Trophoblast cell (in vitro differentiated cells and primary cell): ENCODE results near the gene PRR33.

Experiments used
- DNase-seq, 2 donors: peaks; one replicate each; pipeline ENCODE4 v3.0.0-alpha.2; 2016
- H2AFZ ChIP-seq: 2 replicates; pipeline ENCODE4 v1.6.1; 2013; ENCODE audit warnings: low read length, moderate library complexity, mild to moderate bottlenecking; ENCODE audit not compliant: insufficient read depth, poor library complexity
- H2AK5ac ChIP-seq: 2 replicates; pipeline ENCODE4 v1.6.1; 2013; ENCODE audit warnings: mild to moderate bottlenecking, low read length
- H2BK120ac ChIP-seq: 2 replicates; pipeline ENCODE4 v1.6.1; 2013; ENCODE audit warnings: low read length, mild to moderate bottlenecking, moderate library complexity; ENCODE audit not compliant: insufficient read depth, poor library complexity
- H2BK12ac ChIP-seq: 2 replicates; pipeline ENCODE4 v1.6.1; 2013; ENCODE audit warnings: mild to moderate bottlenecking, low read length, moderate library complexity
- H2BK5ac ChIP-seq: 2 replicates; pipeline ENCODE4 v1.6.1; 2013; ENCODE audit warnings: low read length, low read depth, moderate library complexity, mild to moderate bottlenecking; ENCODE audit not compliant: poor library complexity
- H3K14ac ChIP-seq: 2 replicates; pipeline ENCODE4 v1.6.1; 2013; ENCODE audit warnings: mild to moderate bottlenecking, low read length
- H3K18ac ChIP-seq: 2 replicates; pipeline ENCODE4 v1.6.1; 2013; ENCODE audit warnings: mild to moderate bottlenecking, low read length
- H3K23ac ChIP-seq: 2 replicates; pipeline ENCODE4 v1.6.1; 2013; ENCODE audit warnings: low read length
- H3K27ac ChIP-seq: 2 replicates; pipeline ENCODE4 v1.5.1; 2013; ENCODE audit warnings: low read depth, mild to moderate bottlenecking, inconsistent platforms, low read length, moderate library complexity
- H3K27me3 ChIP-seq: 2 replicates; pipeline ENCODE4 v1.6.1; 2013; ENCODE audit warnings: inconsistent platforms, mild to moderate bottlenecking, low read length, moderate library complexity; ENCODE audit not compliant: insufficient read depth
- H3K36me3 ChIP-seq, 2 experiments: 1 replicate in 1 of 2; 2 replicates in 1 of 2; pipeline ENCODE4 v1.6.1; 2013; ENCODE audit warnings: low read length in 2 of 2, mild to moderate bottlenecking in 2 of 2, moderate library complexity in 1 of 2; ENCODE audit not compliant: insufficient read depth in 2 of 2, control insufficient read depth in 1 of 2
- H3K4ac ChIP-seq: 2 replicates; pipeline ENCODE4 v1.6.1; 2013; ENCODE audit warnings: low read depth, mild to moderate bottlenecking, low read length, moderate library complexity
- H3K4me1 ChIP-seq, 2 experiments: 1 replicate in 1 of 2; 2 replicates in 1 of 2; pipeline ENCODE4 v1.6.1; 2013; ENCODE audit warnings: low read length in 2 of 2, mild to moderate bottlenecking in 2 of 2, moderate library complexity in 1 of 2; ENCODE audit not compliant: insufficient read depth in 2 of 2, control insufficient read depth in 1 of 2
- H3K4me2 ChIP-seq: 2 replicates; pipeline ENCODE4 v1.6.1; 2013; ENCODE audit warnings: inconsistent platforms, mild to moderate bottlenecking, low read length, moderate library complexity
- H3K4me3 ChIP-seq: 2 replicates; pipeline ENCODE4 v1.5.1; 2013; ENCODE audit warnings: mild to moderate bottlenecking, low read depth, low read length, inconsistent platforms
- H3K79me1 ChIP-seq: one replicate; pipeline ENCODE4 v1.6.1; 2013; ENCODE audit warnings: low read length
- H3K79me2 ChIP-seq: 2 replicates; pipeline ENCODE4 v1.6.1; 2013; ENCODE audit warnings: low read length, mild to moderate bottlenecking; ENCODE audit not compliant: control insufficient read depth, insufficient read depth, poor library complexity
- H3K9ac ChIP-seq: 2 replicates; pipeline ENCODE4 v1.6.1; 2013; ENCODE audit warnings: mild to moderate bottlenecking, low read length
- H3K9me3 ChIP-seq: 2 replicates; pipeline ENCODE4 v1.6.1; 2013; ENCODE audit warnings: low read depth, mild to moderate bottlenecking, control low read depth, inconsistent platforms, low read length; ENCODE audit not compliant: insufficient read depth
- H4K12ac ChIP-seq: 2 replicates; pipeline ENCODE4 v1.6.1; 2013; ENCODE audit warnings: low read depth, mild to moderate bottlenecking, low read length, moderate library complexity
- H4K8ac ChIP-seq: 2 replicates; pipeline ENCODE4 v1.6.1; 2013; ENCODE audit warnings: low read depth, mild to moderate bottlenecking, low read length, moderate library complexity
- H4K91ac ChIP-seq: one replicate; pipeline ENCODE4 v1.6.1; 2013; ENCODE audit warnings: low read depth, mild to moderate bottlenecking, low read length, moderate library complexity
- WGBS: extraction: QIAGEN DNeasy Blood & Tissue Kit; methylation state at CpG from one replicate; pipeline ENCODE4 v1.1.7; 2013; ENCODE audit warnings: missing lambda C conversion rate; ENCODE audit not compliant: insufficient read length, insufficient coverage; ENCODE audit errors: extremely low coverage; 5-methylcytosine and 5-hydroxymethylcytosine counted together

Gene PRR33

GRCh38 chr11:1862588-1863351 is 28.9 kb downstream of the PRR33 start:
- Histone ChIP-seq H3K27ac (no peak overlapping the region), H3K18ac (peak overlapping the region; percentile 32)

GRCh38 chr11:1861435-1862411 is 30.0 kb downstream of the PRR33 start:
- Histone ChIP-seq H3K4me1 (peaks cover 13 to 14% of the 10 kb centered on the region in 2 experiments), H3K36me3 (no peaks in the 10 kb centered on the region), H3K14ac (no peak overlapping the region), H3K23ac (no peak overlapping the region), H2AFZ (no peak overlapping the region), H3K4me3 (no peak overlapping the region), H3K27ac (no peak overlapping the region), H2BK12ac (no peak overlapping the region), H3K4me2 (no peak overlapping the region), H2BK5ac (no peak overlapping the region), H3K79me1 (peaks cover 3% of the 10 kb centered on the region), H3K27me3 (no peaks in the 10 kb centered on the region), H2BK120ac (no peak overlapping the region), H3K9me3 (peaks cover 2% of the 10 kb centered on the region), H3K18ac (no peak overlapping the region), H4K8ac (no peak overlapping the region), H3K9ac (no peak overlapping the region), H3K4ac (no peak overlapping the region), H2AK5ac (no peak overlapping the region), H4K12ac (no peak overlapping the region), H4K91ac (no peak overlapping the region), H3K79me2 (no peaks in the 10 kb centered on the region)
- peak in 1 of 2 donors; percentile 40 for DNase-seq
- WGBS = 100% methylated on average over 1 of the region's 4 CpGs

More at GRCh38 chr11:1862588-1863351, 28.9 kb downstream of the PRR33 start:
- Histone ChIP-seq H3K79me1 (peaks cover 3% of the 10 kb centered on the region), H2BK5ac (no peak overlapping the region), H3K4me2 (no peak overlapping the region), H2BK120ac (no peak overlapping the region), H4K8ac (no peak overlapping the region), H3K14ac (peak overlapping the region; percentile 29), H2AFZ (no peak overlapping the region), H2BK12ac (peak overlapping the region; percentile 58), H3K9ac (no peak overlapping the region), H3K4me3 (no peak overlapping the region), H3K4me1 (peaks cover 13 to 14% of the 10 kb centered on the region in 2 experiments), H3K79me2 (no peaks in the 10 kb centered on the region), H4K91ac (no peak overlapping the region), H4K12ac (no peak overlapping the region), H3K4ac (no peak overlapping the region), H2AK5ac (peak overlapping the region; percentile 20), H3K27me3 (no peaks in the 10 kb centered on the region), H3K23ac (no peak overlapping the region), H3K36me3 (no peaks in the 10 kb centered on the region), H3K9me3 (peaks cover 2% of the 10 kb centered on the region)
- no CpG with 5 or more reads among the region's 14 CpGs for WGBS
- peak in 1 of 2 donors; percentile 28 for DNase-seq

- WGBS = no CpG with 5 or more reads among the region's 1 CpG
- Histone ChIP-seq H2AFZ (no peak overlapping the region), H3K4me3 (no peak overlapping the region), H3K9ac (no peak overlapping the region), H3K79me1 (peaks cover 6% of the 10 kb centered on the region), H3K36me3 (no peaks in the 10 kb centered on the region), H3K9me3 (no peaks in the 10 kb centered on the region), H3K23ac (no peak overlapping the region), H2BK120ac (no peak overlapping the region), H3K27ac (no peak overlapping the region), H2BK5ac (no peak overlapping the region), H3K18ac (no peak overlapping the region), H3K79me2 (no peaks in the 10 kb centered on the region), H3K14ac (no peak overlapping the region), H3K4ac (no peak overlapping the region), H3K27me3 (no peaks in the 10 kb centered on the region), H4K91ac (no peak overlapping the region), H2AK5ac (no peak overlapping the region), H4K12ac (no peak overlapping the region), H3K4me2 (no peak overlapping the region), H3K4me1 (peaks cover 18 to 19% of the 10 kb centered on the region in 2 experiments), H2BK12ac (no peak overlapping the region), H4K8ac (no peak overlapping the region)
- DNase-seq = no peak
Observed at GRCh38 chr11:1860108-1860507, 31.6 kb downstream of the PRR33 start.

- no peak overlapping the region for H2AFZ ChIP-seq
- H3K9me3 ChIP-seq = no peaks in the 10 kb centered on the region
- H2AK5ac ChIP-seq = no peak overlapping the region
- no peaks in the 10 kb centered on the region for H3K27me3 ChIP-seq
- no peaks in the 10 kb centered on the region for H3K79me2 ChIP-seq
- DNase-seq = no peak
- H3K9ac ChIP-seq = no peak overlapping the region
- H4K91ac ChIP-seq = no peak overlapping the region
- peaks cover 18 to 19% of the 10 kb centered on the region in 2 experiments for H3K4me1 ChIP-seq
- no peak overlapping the region for H2BK12ac ChIP-seq
- H3K79me1 ChIP-seq = peaks cover 6% of the 10 kb centered on the region
- H3K23ac ChIP-seq = no peak overlapping the region
- no peak overlapping the region for H3K27ac ChIP-seq
- no peak overlapping the region for H3K4me2 ChIP-seq
- whole genome bisulfite sequencing = no CpG with 5 or more reads among the region's 4 CpGs
- no peak overlapping the region for H3K4me3 ChIP-seq
- no peaks in the 10 kb centered on the region for H3K36me3 ChIP-seq
- no peak overlapping the region for H4K8ac ChIP-seq
- H3K18ac ChIP-seq = no peak overlapping the region
- no peak overlapping the region for H4K12ac ChIP-seq
- H2BK120ac ChIP-seq = no peak overlapping the region
- no peak overlapping the region for H3K4ac ChIP-seq
- H2BK5ac ChIP-seq = no peak overlapping the region
- no peak overlapping the region for H3K14ac ChIP-seq
Observed at GRCh38 chr11:1859004-1859403, 32.7 kb downstream of the PRR33 start.
